ENCODE data around the gene ARRB2. TPM values are rescaled to one million over a fixed set of nuclear protein-coding genes. Genes with fewer than 3 reads are reported as not detected.

The ARRB2 gene
- total RNA-seq, 1 experiment from 2014 or later, result 79.7 TPM

GRCh38 chr17:4690745-4691144 lies 19.7 kb upstream of the ARRB2 start:
- intact Hi-C loops (cut with micrococcal nuclease; ENCODE audit: unreplicated experiment), result no loop called here
- Histone ChIP-seq H3K4me1 (replicated peaks; ENCODE audit: insufficient read depth) (no peaks in the 10 kb centered on the region), H3K4me2 (no peak overlapping the region), H3K79me2 (ENCODE audit: low read depth) (peaks cover 77% of the 10 kb centered on the region), H3K27me3 (ENCODE audit: insufficient read depth, low read depth) (no peaks in the 10 kb centered on the region), H3K9me2 (ENCODE audit: insufficient read depth) (no peaks in the 10 kb centered on the region), H2AFZ (no peak overlapping the region), H3F3A (ENCODE audit: insufficient read depth, low read depth) (peaks cover 9% of the 10 kb centered on the region; the same call in 1 of the 2 replicates), H3K9me3 (ENCODE audit: insufficient read depth, low read depth) (no peaks in the 10 kb centered on the region), H3K27ac (no peak overlapping the region), H3K36me3 (ENCODE audit: low read depth) (peaks cover 19% of the 10 kb centered on the region), H3K4me3 (no peak overlapping the region), H4K20me1 (ENCODE audit: insufficient read depth) (peaks cover 75% of the 10 kb centered on the region)
- DNase-seq, result no peak
- no TSS peak for BruUV-seq (replicated peaks)
- TF ChIP-seq EZH2 (IDR thresholded peaks at IDR 0.05; ENCODE audit: low read depth), result no peak
- TF ChIP-seq CTCF (conservative IDR thresholded peaks at IDR 0.05), result no peak
- CTCF ChIA-PET, result no interaction called here
- POLR2A ChIA-PET (ENCODE audit: unreplicated experiment), result no interaction called here

GRCh38 chr17:4691686-4692085 lies 18.7 kb upstream of the ARRB2 start:
- Histone ChIP-seq H3K79me2 (ENCODE audit: low read depth) (peaks cover 79% of the 10 kb centered on the region), H3K27me3 (ENCODE audit: insufficient read depth, low read depth) (no peaks in the 10 kb centered on the region), H3K27ac (no peak overlapping the region), H3F3A (ENCODE audit: insufficient read depth, low read depth) (no peaks in the 10 kb centered on the region; the same call in 1 of the 2 replicates), H4K20me1 (ENCODE audit: insufficient read depth) (peaks cover 78% of the 10 kb centered on the region), H3K36me3 (ENCODE audit: low read depth) (peaks cover 13% of the 10 kb centered on the region), H2AFZ (no peak overlapping the region), H3K9me2 (ENCODE audit: insufficient read depth) (no peaks in the 10 kb centered on the region), H3K4me2 (no peak overlapping the region), H3K4me3 (no peak overlapping the region), H3K9me3 (ENCODE audit: insufficient read depth, low read depth) (no peaks in the 10 kb centered on the region), H3K4me1 (replicated peaks; ENCODE audit: insufficient read depth) (no peaks in the 10 kb centered on the region)
- CTCF ChIA-PET, result no interaction called here
- intact Hi-C loops (cut with micrococcal nuclease; ENCODE audit: unreplicated experiment), result no loop called here
- no peak for TF ChIP-seq EZH2 (IDR thresholded peaks at IDR 0.05; ENCODE audit: low read depth)
- TF ChIP-seq CTCF (conservative IDR thresholded peaks at IDR 0.05), result no peak
- POLR2A ChIA-PET (ENCODE audit: unreplicated experiment), result no interaction called here
- BruUV-seq (replicated peaks), result no TSS peak
- DNase-seq, result no peak

GRCh38 chr17:4693416-4693815 lies 17.0 kb upstream of the ARRB2 start:
- DNase-seq, result no peak
- intact Hi-C loops (cut with micrococcal nuclease; ENCODE audit: unreplicated experiment), result no loop called here
- H3F3A ChIP-seq (ENCODE audit: insufficient read depth, low read depth), result no peaks in the 10 kb centered on the region

More at GRCh38 chr17:4693416-4693815, 17.0 kb upstream of the ARRB2 start:
- no peak for TF ChIP-seq EZH2 (IDR thresholded peaks at IDR 0.05; ENCODE audit: low read depth)
- no peak for TF ChIP-seq CTCF (conservative IDR thresholded peaks at IDR 0.05)
- H4K20me1 ChIP-seq (ENCODE audit: insufficient read depth), result peaks cover 71% of the 10 kb centered on the region
- POLR2A ChIA-PET (ENCODE audit: unreplicated experiment), result no interaction called here
- no peaks in the 10 kb centered on the region for H3K9me3 ChIP-seq (ENCODE audit: insufficient read depth, low read depth)
- H3K79me2 ChIP-seq (ENCODE audit: low read depth), result peaks cover 83% of the 10 kb centered on the region
- no TSS peak for BruUV-seq (replicated peaks)
- H2AFZ ChIP-seq, result no peak overlapping the region
- CTCF ChIA-PET, result no interaction called here
- no peaks in the 10 kb centered on the region for H3K27me3 ChIP-seq (ENCODE audit: insufficient read depth, low read depth)
- no peak overlapping the region for H3K4me2 ChIP-seq
- H3K4me3 ChIP-seq, result no peak overlapping the region
- H3K27ac ChIP-seq, result no peak overlapping the region
- no peaks in the 10 kb centered on the region for H3K9me2 ChIP-seq (ENCODE audit: insufficient read depth)
- H3K36me3 ChIP-seq (ENCODE audit: low read depth), result peaks cover 6% of the 10 kb centered on the region
- no peaks in the 10 kb centered on the region for H3K4me1 ChIP-seq (replicated peaks; ENCODE audit: insufficient read depth)

All from PC-9 (cell line).